ENCODE data around the gene ID1. TPM values are rescaled to one million over a fixed set of nuclear protein-coding genes. Genes with fewer than 3 reads are reported as not detected.

ID1 gene
- total and polyA plus RNA-seq, 8 donors: 9.5 to 64.7 (median 18.8) TPM

GRCh38 chr20:31587545-31588389 lies 17.3 kb upstream of the ID1 start:
- Histone ChIP-seq H3K27me3 (no peaks in the 10 kb centered on the region), H3K4me1 (no peaks in the 10 kb centered on the region), H3K36me3 (no peaks in the 10 kb centered on the region), H3K27ac (peak overlapping the region in 1 of 4 donors; percentile 8), H3K9me3 (no peaks in the 10 kb centered on the region), H3K4me3 (peak overlapping the region; percentile 27 to 56 (median 30))
- intact Hi-C loops (cut with DNase I): no loop called here
- FAIRE-seq (no peak), DNase-seq (peak in 2 of 6 donors; percentile 34 to 77), ATAC-seq (peak; percentile 73 to 95 (median 88))
- WGBS, 2 donors: 11 to 20% methylated on average over 33 to 76 of the region's 76 CpGs
- TF ChIP-seq CTCF (IDR thresholded peaks at IDR 0.05): no peak

GRCh38 chr20:31590717-31591225 lies 14.3 kb upstream of the ID1 start:
- H3K4me1 ChIP-seq: no peaks in the 10 kb centered on the region
- no peak for TF ChIP-seq CTCF (IDR thresholded peaks at IDR 0.05)
- H3K27ac ChIP-seq: no peak overlapping the region
- H3K27me3 ChIP-seq: no peaks in the 10 kb centered on the region
- 86 to 95% methylated on average over 7 of the region's 7 CpGs for WGBS, 2 donors
- intact Hi-C loops (cut with DNase I): no loop called here
- no peak overlapping the region for H3K4me3 ChIP-seq
- no peaks in the 10 kb centered on the region for H3K9me3 ChIP-seq
- no peak for FAIRE-seq
- H3K36me3 ChIP-seq: no peaks in the 10 kb centered on the region
- DNase-seq: no peak
- ATAC-seq: no peak

GRCh38 chr20:31593221-31594001 lies 11.7 kb upstream of the ID1 start:
- ATAC-seq (peak in 2 of 4 donors; percentile 72 to 75), DNase-seq (no peak), FAIRE-seq (no peak)
- intact Hi-C loops (cut with DNase I): no loop called here
- 87% methylated on average over 11 of the region's 11 CpGs for WGBS, 2 donors
- TF ChIP-seq CTCF (IDR thresholded peaks at IDR 0.05): no peak
- no peaks in the 10 kb centered on the region for H3K9me3 ChIP-seq
- no peak overlapping the region for H3K27ac ChIP-seq
- H3K4me3 ChIP-seq: no peak overlapping the region
- no peaks in the 10 kb centered on the region for H3K36me3 ChIP-seq
- no peaks in the 10 kb centered on the region for H3K4me1 ChIP-seq
- no peaks in the 10 kb centered on the region for H3K27me3 ChIP-seq

- ATAC-seq (no peak), FAIRE-seq (no peak), DNase-seq (no peak)
- intact Hi-C loops (cut with DNase I): no loop called here
- no peak for TF ChIP-seq CTCF (IDR thresholded peaks at IDR 0.05)
- Histone ChIP-seq H3K4me3 (no peak overlapping the region), H3K27me3 (no peaks in the 10 kb centered on the region), H3K36me3 (no peaks in the 10 kb centered on the region), H3K9me3 (no peaks in the 10 kb centered on the region), H3K27ac (no peak overlapping the region), H3K4me1 (no peaks in the 10 kb centered on the region)
- WGBS, 2 donors: 88 to 92% methylated on average over 13 of the region's 13 CpGs
Observed at GRCh38 chr20:31594002-31594557, 11.0 kb upstream of the ID1 start.

Measured in pancreas (tissue), 10 donors.